GM12891 (cell line): Measurements from ENCODE around the gene MESP2.

ENCODE experiments used
- POLR2A ChIP-seq: IDR thresholded peaks from 2 replicates; pipeline ENCODE4 v1.6.1; 2011; ENCODE audit warnings: low read depth, low read length, control low read depth
- POLR2AphosphoS5 ChIP-seq: IDR thresholded peaks from 2 replicates; pipeline ENCODE4 v1.6.1; 2011; ENCODE audit warnings: low read depth, low read length, control low read depth
- SPI1 ChIP-seq: IDR thresholded peaks from 2 replicates; pipeline ENCODE4 v1.6.1; 2011; ENCODE audit warnings: low read depth, low read length, control low read depth
- TAF1 ChIP-seq: IDR thresholded peaks from 2 replicates; pipeline ENCODE4 v1.6.1; 2011; ENCODE audit warnings: low read depth, low read length, control low read depth

GRCh38 chr15:89761929-89762328, 14.2 kb upstream of the MESP2 start:
- no peak for TF ChIP-seq POLR2AphosphoS5
- no peak for TF ChIP-seq POLR2A
- no peak for TF ChIP-seq TAF1
- TF ChIP-seq SPI1: no peak
